ENCODE results near the gene GAS7. TPM values are rescaled to one million over a fixed set of nuclear protein-coding genes. Genes with fewer than 3 reads are reported as not detected.
A peak's percentile ranks its signal among the peaks of the same experiment; 100 is the strongest.

GAS7 gene
- total RNA-seq, 1 experiment from 2014 or later: 4.1 TPM

GRCh38 chr17:10119203-10120108, 79.0 kb downstream of the GAS7 start:
- H3K4me2 ChIP-seq (ENCODE audit: low read length): peak overlapping the region; percentile 67
- TF ChIP-seq MAX (IDR thresholded peaks at IDR 0.05) (peak; percentile 89), EGR1 (IDR thresholded peaks at IDR 0.05; ENCODE audit: low read depth) (no peak), CTCF (IDR thresholded peaks at IDR 0.05 in 2 of 3, conservative IDR thresholded peaks at IDR 0.05 in 1 of 3; ENCODE audit: borderline replicate concordance in 1 of 3, insufficient read depth in 1 of 3, low read depth in 2 of 3, low read length in 2 of 3) (no peak), SIN3A (IDR thresholded peaks at IDR 0.05; ENCODE audit: low read depth) (peak; percentile 48; the same call in 1 of the 2 replicates), JUND (IDR thresholded peaks at IDR 0.05) (peak; percentile 71), REST (IDR thresholded peaks at IDR 0.05; ENCODE audit: low read depth) (no peak), EZH2phosphoT487 (IDR thresholded peaks at IDR 0.05; ENCODE audit: borderline replicate concordance) (no peak), YY1 (IDR thresholded peaks at IDR 0.05; ENCODE audit: extremely low read depth, insufficient replicate concordance, low read depth, low read length) (peak; percentile 64), POLR2A (IDR thresholded peaks at IDR 0.05; ENCODE audit: borderline replicate concordance, extremely low read depth, insufficient read depth, insufficient read length) (no peak), ELF1 (IDR thresholded peaks at IDR 0.05; ENCODE audit: borderline replicate concordance, low read depth) (no peak), ZNF274 (IDR thresholded peaks at IDR 0.05; ENCODE audit: low read depth, low read length) (no peak), POLR2AphosphoS5 (IDR thresholded peaks at IDR 0.05; ENCODE audit: low read depth, low read length) (peak; percentile 71), SP1 (IDR thresholded peaks at IDR 0.05; ENCODE audit: low read depth) (peak; percentile 97), CBX3 (IDR thresholded peaks at IDR 0.05; ENCODE audit: low read depth) (peak; percentile 98), RAD21 (IDR thresholded peaks at IDR 0.05; ENCODE audit: low read depth) (peak; percentile 49), ATF3 (IDR thresholded peaks at IDR 0.05) (no peak; the same call in 1 of the 2 replicates), EZH2 (IDR thresholded peaks at IDR 0.05) (no peak)
- TF ChIP-seq, protein P1, sequence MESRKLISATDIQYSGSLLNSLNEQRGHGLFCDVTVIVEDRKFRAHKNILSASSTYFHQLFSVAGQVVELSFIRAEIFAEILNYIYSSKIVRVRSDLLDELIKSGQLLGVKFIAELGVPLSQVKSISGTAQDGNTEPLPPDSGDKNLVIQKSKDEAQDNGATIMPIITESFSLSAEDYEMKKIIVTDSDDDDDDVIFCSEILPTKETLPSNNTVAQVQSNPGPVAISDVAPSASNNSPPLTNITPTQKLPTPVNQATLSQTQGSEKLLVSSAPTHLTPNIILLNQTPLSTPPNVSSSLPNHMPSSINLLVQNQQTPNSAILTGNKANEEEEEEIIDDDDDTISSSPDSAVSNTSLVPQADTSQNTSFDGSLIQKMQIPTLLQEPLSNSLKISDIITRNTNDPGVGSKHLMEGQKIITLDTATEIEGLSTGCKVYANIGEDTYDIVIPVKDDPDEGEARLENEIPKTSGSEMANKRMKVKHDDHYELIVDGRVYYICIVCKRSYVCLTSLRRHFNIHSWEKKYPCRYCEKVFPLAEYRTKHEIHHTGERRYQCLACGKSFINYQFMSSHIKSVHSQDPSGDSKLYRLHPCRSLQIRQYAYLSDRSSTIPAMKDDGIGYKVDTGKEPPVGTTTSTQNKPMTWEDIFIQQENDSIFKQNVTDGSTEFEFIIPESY (IDR thresholded peaks at IDR 0.05; ENCODE audit: extremely low read depth, insufficient replicate concordance, low read length): peak; percentile 71

More at GRCh38 chr17:10119203-10120108, 79.0 kb downstream of the GAS7 start:
- Histone ChIP-seq H3K79me2 (ENCODE audit: insufficient read depth, low read length) (no peaks in the 10 kb centered on the region), H4K20me1 (ENCODE audit: insufficient read depth) (no peaks in the 10 kb centered on the region), H3K27ac (ENCODE audit: low read depth, low read length) (peak overlapping the region; percentile 42), H3K4me3 (replicated peaks in 1 of 2; ENCODE audit: low read depth in 1 of 2, low read length in 2 of 2) (peak overlapping the region; percentile 5 to 44; a peak in 3 of 4 replicates), H3K36me3 (ENCODE audit: control insufficient read depth in 1 of 2, insufficient read depth in 2 of 2, low read length in 2 of 2) (no peaks in the 10 kb centered on the region), H3K9me2 (ENCODE audit: insufficient read depth) (no peaks in the 10 kb centered on the region), H3K4me1 (ENCODE audit: control insufficient read depth in 1 of 2, insufficient read depth in 2 of 2, low read length in 2 of 2) (peaks cover 55 to 67% of the 10 kb centered on the region in 2 experiments), H3K9ac (ENCODE audit: low read length) (peak overlapping the region; percentile 17; the same call in 1 of the 2 replicates), H2AFZ (ENCODE audit: low read depth, low read length, poor library complexity, severe bottlenecking) (no peak overlapping the region), H3K27me3 (ENCODE audit: insufficient read depth, low read length) (no peaks in the 10 kb centered on the region), H3K9me3 (ENCODE audit: control insufficient read depth in 1 of 2, insufficient read depth in 1 of 2, low read depth in 1 of 2, low read length in 2 of 2) (no peaks in the 10 kb centered on the region)
- BruUV-seq (replicated peaks): no TSS peak
- ATAC-seq (peak; percentile 89), DNase-seq (ENCODE audit: low read depth, low spot score) (peak; percentile 90)
- ChIA-PET RAD21 (ENCODE audit: low non-redundant PET in 1 of 2, low total read pairs in 2 of 2, uncharacterized antibody in 2 of 2, unreplicated experiment in 2 of 2) (no interaction called here), CTCF (no interaction called here), POLR2A (interaction anchor here (1.3 to 1.4 kb wide), 2 partner anchors 20 to 29 kb away, joined by 3 read pairs; no protein-coding TSS in a partner anchor)
- intact Hi-C loops (cut with micrococcal nuclease): no loop called here

Measured in HCT116 (cell line).